Medulla oblongata (tissue), 1 donor: ENCODE measurements around the gene BRD3OS.
A peak's percentile ranks its signal among the peaks of the same experiment; 100 is the strongest.
"Not testable (repeated sequence)": the region's sequence is repeated elsewhere in the genome, so short reads cannot be mapped to it uniquely, and the experiment has no call there.

ENCODE experiments used
- DNase-seq: peaks from one replicate; pipeline ENCODE4 v3.0.0-alpha.2; 2015; ENCODE audit errors: extremely low spot score

The BRD3OS gene

DNA sequence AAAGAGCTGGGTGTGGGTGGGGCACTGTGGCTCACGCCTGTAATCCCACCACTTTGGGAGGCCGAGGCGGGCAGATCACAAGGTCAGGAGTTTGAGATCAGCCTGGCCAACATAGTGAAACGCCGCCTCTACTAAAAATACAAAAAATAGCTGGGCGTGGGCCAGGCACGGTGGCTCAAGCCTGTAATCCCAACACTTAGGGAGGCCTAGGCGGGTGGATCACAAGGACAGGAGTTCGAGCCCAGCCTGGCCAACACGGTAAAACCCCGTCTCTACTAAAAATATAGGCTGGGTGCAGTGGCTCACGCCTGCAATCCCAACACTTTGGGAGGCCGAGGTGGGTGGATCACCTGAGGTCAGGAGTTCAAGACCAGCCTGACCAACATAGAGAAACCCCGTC is 36.5 kb upstream of the BRD3OS start:
- not testable (repeated sequence) for DNase-seq

DNA sequence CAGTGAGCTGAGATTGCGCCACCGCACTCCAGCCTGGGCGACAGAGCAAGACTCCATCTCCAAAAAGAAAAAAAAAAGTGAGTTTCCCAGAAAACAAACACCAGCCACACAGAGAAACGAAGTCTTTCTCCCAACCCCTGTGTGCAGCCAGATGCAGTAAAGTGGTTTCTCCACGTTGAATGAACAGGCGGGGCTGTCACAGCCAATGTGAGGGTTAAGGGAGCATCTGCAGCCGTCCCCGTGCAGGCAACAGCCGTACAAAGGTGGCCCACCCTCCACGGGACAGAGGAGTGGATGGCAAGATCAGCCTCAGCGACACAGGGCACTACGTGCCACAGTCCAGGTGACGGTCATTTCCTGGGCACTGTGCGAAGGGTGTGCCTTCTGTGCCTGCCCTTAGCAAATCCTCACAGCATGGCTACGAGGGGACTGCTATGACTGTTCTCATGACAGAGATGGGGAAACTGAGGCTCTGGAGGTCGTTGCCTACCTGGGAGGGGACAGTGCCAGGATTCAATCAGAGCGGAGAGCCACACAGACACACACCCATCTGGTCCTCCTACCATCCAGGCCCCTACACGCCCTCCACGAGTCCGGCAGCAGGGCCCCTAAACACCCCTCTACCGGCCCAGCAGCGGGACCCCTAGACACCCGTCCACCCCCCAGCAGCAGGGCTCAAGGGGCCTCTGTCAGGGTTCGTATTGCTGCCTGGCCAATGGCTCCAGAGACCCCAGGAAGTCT is 35.5 kb upstream of the BRD3OS start:
- no peak for DNase-seq

DNA sequence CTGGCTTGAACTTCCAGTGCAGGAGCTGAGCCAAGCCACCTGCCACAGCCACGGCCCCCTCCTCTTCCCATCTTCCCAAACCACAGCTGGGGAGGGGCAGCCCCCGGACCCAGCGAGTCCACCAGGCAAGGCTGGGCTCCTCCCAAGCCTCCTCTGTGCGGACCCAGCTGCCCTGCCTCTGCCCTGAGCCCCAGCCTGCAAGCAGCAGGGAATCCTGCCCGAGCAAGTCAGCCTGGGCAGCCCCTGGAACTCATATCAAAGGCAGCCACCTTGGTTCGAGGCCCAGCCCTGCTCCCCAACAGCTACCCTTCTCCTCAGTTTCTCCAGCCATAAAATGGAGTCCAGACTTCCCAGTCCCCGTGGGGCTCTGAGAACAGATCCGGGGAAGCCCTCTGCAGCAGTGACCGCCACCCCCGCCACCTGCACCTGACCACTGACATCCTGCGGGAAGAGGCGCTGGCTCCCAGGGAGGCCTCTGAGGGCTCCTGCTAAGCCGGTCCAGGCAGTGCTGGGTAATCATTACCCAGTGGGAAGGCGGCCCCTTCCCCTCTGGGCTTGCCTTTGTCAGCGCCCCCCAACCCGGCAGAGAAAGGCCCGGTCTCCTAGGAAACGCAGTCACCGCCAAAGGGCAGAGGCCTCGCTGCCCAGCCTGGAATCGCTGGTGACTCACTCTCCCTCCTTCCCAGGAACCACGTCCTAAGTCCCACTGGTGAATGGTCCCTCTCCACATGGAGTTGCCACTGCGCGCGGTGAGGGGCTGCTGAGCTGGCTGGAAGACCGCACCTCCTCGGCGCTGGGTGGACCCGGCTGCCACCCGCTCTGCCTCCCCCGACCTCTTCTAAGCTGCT is 34.7 kb upstream of the BRD3OS start:
- no peak for DNase-seq

DNA sequence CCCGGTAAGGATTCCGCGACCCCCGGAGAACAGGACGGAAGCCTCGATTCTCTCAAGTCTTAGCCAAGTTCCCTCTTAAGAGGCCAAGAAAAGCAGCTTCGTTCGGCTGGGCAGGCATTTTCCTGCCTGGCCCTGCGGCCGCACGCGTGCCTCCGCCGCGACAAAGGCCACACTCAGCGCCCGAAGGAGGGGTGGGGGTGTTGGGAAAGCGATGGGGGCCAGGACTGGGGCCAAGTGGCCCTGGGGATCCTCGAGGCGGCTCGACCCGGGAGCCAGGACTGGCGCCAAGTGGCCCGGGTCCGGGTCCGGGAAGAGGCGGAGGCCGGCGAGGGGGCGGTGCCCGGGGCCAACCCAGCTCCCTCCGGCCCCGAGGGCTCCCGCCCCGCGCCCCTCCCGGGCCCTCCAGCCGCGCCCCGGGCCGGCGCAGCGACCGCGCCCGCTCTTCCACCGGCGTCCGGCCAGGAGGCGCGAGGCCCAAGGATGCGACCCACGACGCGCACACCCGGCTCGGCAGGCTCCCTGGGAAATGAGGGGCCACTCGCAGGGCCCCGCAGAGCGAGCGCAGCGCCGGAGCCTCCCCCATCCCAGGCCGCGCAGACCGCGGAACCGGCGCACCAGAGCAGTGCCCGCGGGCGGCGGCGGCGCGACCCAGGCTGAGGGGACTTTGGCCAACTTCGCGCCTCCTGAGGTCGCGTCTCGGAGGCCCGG is 33.9 kb upstream of the BRD3OS start:
- DNase-seq: no peak

DNA sequence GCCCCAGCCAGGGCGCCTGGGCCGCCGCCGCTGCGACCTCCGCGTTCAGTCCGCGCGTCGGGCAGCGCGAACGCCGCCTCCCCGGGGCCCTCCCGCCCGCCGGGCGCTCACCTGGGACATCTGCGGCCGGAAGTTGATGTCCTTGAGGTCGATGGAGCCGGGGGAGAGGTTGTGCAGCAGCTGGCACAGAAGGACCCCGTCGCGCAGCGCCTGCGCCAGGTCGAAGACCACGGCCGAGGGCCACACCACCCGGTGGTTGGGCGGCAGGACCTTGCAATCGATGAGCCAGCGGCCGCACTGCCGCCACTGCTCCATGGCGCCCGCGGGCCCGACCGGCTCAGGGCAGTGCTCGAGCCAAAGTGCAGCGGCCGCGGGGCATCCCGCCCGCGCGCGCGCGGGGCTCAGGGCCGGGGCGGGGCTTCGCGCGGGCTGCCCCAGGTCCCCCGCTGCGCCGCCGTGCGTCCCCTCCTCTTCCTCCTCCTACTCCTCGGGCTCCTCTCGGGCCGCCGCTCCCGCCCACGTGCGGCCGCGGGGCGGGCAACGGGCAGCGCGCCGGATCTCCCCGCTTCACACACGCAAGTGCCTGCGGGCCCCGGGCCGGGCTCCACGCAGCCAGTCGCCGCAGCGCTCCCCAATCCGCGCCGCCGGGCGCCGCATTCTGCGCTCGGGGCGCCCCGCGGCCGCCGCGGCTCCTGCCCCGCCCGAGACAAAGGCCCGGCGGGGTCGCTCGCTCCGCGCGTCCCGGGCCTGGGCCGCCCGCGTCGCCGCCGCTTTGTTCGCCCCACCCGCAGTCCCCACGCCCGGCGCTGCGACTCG is 33.1 kb upstream of the BRD3OS start, which contains the start of gene VAV2:
Gene VAV2 (minus strand): TSS at position 361 of the 816 bp plus-strand sequence. CDS start 46 bp downstream, at position 315.
- DNase-seq: peak; percentile 38

DNA sequence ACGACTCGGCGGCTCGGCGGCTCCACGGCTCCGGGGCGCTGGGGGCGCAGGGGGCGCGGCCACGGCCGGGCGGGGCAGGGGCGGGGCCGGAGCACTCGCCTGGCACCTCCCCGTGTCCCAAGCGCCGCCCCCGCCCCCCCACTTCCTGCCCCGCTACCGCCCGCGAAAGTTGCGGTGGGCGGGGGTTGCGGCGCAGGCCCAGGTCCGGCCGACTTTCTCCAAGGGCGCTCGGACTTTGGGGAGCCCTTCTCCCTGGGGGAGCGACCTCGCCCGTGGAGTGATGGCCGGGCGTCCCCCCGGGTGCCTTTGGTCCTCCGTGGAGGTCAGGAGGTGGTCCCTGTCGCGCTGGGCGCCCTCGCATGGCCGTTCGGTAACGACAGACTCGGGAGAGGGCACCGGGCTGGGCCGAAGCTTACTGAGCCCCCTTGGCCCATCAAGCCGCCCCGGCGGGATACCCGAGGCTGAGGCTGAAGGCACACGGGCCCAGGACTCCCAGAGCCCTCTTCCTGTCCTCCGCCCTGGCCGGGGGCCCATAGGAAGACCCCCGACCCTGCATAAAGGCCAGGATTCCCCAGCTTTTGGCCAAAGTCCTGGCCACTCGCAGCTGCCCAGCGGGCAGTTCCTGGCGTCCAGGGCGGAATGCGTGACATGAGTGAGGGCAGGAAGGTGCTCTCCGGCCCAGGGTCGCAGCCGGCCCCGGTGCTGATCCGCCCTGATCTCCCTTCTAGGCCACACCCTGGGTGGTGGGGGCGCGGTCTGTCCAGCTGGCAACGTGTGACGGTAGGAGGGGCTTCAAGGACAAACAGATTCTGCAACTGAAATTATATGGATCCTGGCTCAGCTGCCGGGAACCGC is 32.3 kb upstream of the BRD3OS start:
- peak; percentile 48 for DNase-seq

DNA sequence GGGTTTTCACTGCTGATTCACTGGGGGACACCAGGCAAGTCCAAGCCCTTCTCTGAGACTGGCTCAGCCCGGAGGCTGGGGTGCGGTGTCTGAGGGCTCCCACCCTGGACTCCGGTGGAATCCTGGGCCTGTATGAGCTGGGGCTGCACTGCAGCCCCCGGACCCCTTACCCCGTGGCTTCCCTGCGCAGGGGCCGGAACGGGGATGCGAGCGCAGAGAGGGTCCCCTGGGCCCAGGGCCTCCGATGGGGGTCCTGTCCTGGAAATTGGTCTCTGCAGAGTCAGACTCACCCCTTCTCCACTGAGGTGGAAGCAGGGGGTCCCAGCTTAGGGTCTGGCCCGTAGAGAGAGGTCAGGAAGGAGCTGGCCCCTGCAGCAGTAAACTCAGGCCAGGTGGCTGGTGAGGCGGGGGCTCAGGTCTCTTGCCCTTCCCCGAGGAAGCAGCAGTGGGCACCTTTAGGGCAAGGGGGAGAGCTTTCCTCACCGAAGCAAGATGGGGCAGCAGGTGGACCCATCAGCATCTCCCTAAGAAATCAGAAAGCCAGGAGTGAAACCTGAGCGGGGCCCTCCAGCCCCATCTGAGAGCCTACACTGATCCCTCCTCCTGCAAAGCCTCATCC is 31.5 kb upstream of the BRD3OS start:
- no peak for DNase-seq

DNA sequence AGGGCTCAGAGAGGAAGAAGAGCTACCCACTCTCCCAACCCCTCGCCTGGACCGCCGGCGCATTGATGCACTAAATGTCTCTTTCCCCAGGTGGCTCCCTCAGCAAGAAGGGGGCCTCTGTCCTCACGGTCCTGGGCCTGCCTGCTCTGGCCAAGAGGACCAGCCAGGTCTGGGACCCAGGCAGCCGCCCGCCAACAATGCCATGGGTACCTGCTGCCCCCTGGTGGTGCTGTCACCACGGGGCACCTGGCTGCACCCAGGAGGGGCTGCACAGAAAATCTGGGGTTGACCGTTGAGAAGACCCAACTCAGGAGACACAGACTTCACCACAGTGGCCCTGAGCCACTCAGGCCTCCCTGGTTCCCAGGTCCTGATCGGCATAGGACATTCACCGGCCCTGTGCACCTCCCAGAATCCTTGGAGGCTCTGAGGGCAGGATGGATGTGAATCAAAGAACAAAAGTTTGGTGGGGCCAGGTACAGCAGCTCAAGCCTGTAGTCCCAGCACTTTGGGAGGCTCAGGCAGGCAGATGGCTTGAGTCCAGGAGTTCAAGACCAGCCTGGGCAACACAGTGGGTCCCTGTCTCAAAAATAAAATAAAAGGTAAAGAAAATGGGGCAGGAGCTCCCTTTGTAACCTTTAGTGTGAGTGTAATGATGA is 30.8 kb upstream of the BRD3OS start:
- peak; percentile 81 for DNase-seq

DNA sequence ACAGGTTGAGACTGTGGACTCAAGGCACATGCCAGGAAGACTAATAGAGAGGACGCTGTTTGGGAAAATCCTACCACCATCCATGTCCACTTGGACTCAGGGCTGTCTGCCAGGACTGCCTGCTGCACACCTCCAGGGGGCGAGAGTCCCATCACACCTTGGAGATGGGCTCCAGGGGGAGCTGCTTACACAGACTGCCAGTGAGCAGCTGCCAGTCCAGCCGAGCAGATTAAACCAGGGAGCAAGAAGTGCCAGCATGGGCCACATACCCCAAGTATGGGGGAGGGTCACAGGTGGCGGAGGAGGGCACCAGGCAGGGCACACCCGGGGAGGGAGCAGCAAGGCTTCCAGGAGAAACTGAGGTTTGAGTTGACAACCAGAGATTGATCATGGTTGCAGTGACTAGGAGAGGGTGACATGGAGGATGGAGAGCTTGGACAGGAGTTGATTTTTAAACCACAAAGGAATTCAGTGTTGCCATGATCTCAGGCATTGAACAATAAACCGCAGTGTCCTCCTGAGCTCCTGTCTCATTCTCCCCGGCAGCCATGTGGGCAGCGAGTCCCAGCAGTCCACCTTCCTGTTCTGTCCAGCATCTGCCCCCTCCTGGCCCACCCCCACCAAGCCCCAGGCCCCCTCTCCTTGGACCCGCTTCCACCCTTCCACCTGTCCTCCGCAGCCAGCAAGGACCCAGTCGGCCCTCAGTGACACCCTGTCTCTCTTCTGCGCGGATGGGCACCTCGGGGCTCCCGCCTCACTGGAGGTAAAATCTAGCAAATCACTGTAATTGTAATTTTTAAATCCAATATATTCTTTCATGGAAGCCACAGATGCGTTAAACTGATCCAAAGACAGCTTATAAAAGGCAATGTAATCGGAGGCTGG is 30.0 kb upstream of the BRD3OS start:
- DNase-seq: no peak

DNA sequence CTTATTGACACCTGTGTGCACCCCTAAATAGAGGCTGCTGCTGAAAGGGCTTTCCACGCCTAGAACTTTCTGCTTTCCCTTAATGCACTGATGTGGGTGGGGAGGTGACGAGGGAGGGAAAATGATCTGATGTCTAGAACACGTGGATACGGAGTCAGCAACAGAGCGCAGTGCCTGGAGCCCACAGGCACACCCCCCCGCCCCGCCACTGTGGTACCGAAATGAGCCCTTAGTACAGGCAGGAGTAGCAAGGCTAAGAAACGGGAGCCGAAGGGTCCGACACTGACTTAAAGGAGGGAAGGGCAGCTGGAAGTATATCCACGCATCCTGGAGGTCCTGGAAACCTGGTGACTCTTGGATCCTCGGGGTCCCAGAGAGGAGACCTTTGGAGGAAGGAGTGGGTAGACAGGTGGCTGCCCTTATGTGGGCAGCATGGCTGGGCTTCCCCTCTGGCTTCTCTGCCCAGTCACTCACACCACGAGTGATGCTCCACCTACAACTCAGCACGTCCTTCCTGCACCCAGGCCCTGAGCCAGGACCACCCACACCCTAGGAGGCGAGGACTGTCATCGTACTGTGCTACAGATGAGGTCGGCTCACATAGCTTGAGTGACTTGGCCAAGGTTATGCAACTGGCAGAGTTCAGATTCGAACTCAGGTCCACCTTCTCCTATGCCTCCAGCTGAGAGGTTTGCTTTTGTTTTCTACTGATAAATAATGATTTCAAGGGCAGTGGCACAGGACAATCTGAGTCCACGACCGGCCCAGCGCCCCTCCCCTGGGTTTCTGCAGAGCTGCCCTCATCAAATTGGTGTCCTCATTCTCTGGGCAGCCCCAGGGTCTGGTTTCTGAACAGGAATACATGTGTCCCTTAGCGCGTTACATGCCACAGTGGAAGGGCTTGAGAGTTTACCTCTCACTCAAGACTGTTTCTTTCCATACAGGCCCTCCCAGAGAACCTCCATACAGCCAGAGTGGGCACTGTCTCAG is 28.5 kb upstream of the BRD3OS start:
- no peak for DNase-seq

DNA sequence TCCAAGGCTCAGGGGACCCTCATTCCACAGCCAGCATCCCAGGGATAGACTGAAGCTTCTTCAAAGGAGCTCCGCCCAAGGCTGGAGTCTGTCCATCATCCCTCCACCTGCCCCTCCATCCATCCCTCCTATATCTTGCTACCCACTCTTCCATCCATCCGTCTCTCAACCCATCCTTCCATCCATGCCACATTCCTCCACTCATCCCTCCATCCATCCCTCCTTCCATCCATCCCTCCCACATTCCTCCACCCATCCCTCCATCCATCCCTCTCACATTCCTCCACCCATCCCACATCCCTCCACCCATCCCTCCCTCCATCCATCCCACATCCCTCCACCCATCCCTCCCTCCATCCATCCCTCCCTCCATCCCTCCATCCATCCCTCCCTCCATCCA is 27.7 kb upstream of the BRD3OS start:
- no peak for DNase-seq

DNA sequence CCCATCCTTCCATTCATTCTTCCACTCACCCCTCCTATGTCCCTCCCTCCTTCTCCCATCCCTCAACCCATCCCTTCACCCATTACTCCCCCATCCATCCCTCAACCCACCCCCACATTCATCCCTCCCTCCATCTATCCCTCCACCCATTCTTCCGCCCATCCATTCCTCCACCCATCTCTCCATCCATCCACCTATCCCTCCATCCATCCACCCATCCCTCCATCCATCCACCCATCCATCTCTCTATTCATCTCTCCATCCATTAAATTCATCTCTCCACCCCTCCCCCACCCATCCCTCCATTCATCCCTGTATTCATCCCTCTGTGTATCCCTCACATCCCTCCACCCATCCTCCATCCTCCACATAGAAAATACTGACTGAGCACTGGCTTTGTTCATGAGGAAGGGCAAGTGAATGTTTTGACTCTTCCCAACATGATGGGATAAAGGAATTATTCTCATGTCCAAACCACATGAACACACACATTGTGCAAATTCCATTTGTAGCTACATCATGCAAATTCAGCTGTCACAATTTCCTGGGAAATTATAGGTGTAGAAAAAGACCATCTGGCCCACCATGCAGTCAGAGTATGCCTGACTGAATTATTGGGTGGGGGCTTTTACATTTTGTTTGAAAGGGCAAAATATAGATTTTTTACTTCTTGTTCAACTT is 26.2 kb upstream of the BRD3OS start:
- no peak for DNase-seq

DNA sequence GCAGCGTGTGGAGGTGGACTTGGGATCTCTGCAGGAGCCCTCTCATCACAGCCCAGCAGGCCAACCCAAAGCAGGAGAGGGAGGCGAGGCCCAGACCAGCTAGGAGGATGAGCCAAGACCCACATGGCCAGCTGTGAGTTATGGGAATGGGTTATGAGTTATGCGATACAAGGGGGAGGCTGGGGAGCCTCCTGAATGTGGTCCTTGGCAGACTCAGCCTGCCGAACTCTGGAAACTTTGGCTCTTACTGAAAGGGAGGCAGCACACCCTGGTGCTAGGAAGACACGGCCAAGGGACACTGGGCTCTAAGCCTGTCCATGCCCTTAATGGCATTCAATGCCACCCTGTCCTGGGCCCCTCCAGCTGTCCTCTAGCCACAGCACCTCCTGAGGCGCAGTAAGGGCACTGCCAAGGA is 25.4 kb upstream of the BRD3OS start:
- no peak for DNase-seq

DNA sequence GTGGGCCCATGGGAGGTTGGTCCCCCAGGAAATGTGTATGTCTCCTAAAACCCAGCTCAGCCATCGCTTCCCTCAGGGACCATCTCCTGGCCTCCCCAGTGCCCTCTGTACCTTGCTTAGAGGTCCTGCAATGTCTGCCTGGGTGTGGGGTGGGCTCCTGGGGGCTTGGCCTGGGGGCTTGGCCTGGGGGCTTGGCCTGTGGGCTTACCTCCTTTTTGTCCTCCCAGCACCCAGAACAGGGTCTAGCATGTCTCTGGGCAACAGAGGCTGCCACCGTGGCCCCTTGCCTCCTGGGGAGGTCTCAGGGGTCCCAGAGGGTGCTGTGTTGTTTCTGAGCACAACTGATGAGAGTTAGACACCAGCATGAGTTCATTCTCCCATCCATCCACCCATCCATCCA is 22.5 kb upstream of the BRD3OS start:
- no peak for DNase-seq

DNA sequence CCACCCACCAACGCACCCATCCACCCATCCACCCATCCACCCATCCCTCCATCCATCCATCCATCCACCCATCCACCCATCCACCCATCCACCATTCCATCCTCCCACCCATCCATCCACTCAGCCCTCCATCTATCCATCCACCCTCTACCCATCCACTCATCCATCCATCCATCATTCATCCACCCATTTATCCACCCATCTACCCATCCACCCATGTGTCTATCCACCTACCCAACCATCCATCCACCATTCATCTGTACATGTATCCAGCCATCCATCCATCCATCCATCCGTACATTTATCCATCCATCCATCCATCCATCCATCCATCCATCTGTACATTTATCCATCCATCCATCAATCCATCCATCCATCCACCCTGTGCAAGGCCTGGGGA is 22.0 kb upstream of the BRD3OS start:
- DNase-seq: no peak

DNA sequence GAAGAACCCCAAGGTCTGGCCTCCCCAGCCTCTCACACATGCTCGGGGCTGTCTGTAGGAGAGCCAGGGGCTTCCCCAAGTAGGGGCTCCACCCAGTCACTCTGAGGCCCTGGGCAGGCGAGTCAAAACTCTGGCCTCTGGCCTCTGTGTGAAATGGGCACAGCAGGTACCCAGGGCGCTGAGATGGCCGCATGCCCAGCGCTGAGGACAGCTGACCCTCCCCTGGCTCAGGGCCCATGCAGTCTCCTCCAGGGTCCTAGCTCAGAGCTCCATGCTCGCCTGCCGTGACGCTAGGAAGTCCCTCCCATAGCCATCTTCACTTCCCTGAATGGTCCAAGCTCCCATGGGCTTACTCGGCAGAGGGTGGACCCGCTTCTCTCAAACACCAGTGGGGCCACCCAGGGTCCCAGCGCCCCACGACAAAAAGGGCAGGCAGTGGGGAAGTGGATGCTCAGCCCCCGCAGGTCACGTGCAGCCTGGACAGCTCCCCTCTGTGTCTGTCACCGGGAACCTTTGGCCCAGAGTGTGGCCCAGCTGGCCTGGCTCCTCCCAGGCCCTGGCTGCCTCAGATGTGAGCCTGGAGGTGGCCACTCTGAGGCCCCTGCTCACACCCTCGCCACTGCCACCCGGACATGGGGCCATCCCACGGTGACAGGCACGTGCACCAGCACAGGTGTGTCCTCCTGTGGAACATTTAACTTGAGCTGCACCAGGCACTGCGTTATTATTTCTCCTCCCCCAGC is 21.0 kb upstream of the BRD3OS start:
- no peak for DNase-seq
